Measurements from ENCODE around the gene ACTL8.

ACTL8 gene

GRCh38 chr1:17721444-17721843 is 33.7 kb upstream of the ACTL8 start:
- DNase-seq (ENCODE audit: low read depth in 1 of 2, low spot score in 1 of 2) = no peak
- H3K4me3 ChIP-seq (replicated peaks; ENCODE audit: insufficient read depth, low read length) = no peak overlapping the region
- TF ChIP-seq GABPA (IDR thresholded peaks at IDR 0.05; ENCODE audit: low read depth) (no peak), CTCF (IDR thresholded peaks at IDR 0.05; ENCODE audit: insufficient read depth, low read length) (no peak), SPI1 (IDR thresholded peaks at IDR 0.05; ENCODE audit: borderline replicate concordance, low read depth) (no peak), POLR2AphosphoS5 (IDR thresholded peaks at IDR 0.05; ENCODE audit: low read depth) (no peak), REST (IDR thresholded peaks at IDR 0.05; ENCODE audit: insufficient replicate concordance, low read depth) (no peak)
- H3K27me3 ChIP-seq (ENCODE audit: insufficient read depth, poor library complexity, severe bottlenecking) = no peaks in the 10 kb centered on the region
- H3K27ac ChIP-seq (replicated peaks) = no peak overlapping the region

- TF ChIP-seq SPI1 (IDR thresholded peaks at IDR 0.05; ENCODE audit: borderline replicate concordance, low read depth) (no peak), POLR2AphosphoS5 (IDR thresholded peaks at IDR 0.05; ENCODE audit: low read depth) (no peak), REST (IDR thresholded peaks at IDR 0.05; ENCODE audit: insufficient replicate concordance, low read depth) (no peak), GABPA (IDR thresholded peaks at IDR 0.05; ENCODE audit: low read depth) (no peak), CTCF (IDR thresholded peaks at IDR 0.05; ENCODE audit: insufficient read depth, low read length) (no peak)
- no peak overlapping the region for H3K4me3 ChIP-seq (replicated peaks; ENCODE audit: insufficient read depth, low read length)
- no peaks in the 10 kb centered on the region for H3K27me3 ChIP-seq (ENCODE audit: insufficient read depth, poor library complexity, severe bottlenecking)
- H3K27ac ChIP-seq (replicated peaks) = no peak overlapping the region
- DNase-seq (ENCODE audit: low read depth in 1 of 2, low spot score in 1 of 2) = no peak
These were observed 31.4 kb upstream of the ACTL8 start for GRCh38 chr1:17723684-17724083.

GRCh38 chr1:17724150-17724549 is 31.0 kb upstream of the ACTL8 start:
- Histone ChIP-seq H3K27me3 (ENCODE audit: insufficient read depth, poor library complexity, severe bottlenecking) (no peaks in the 10 kb centered on the region), H3K27ac (replicated peaks) (no peak overlapping the region), H3K4me3 (replicated peaks; ENCODE audit: insufficient read depth, low read length) (no peak overlapping the region)
- no peak for DNase-seq (ENCODE audit: low read depth in 1 of 2, low spot score in 1 of 2)
- TF ChIP-seq SPI1 (IDR thresholded peaks at IDR 0.05; ENCODE audit: borderline replicate concordance, low read depth) (no peak), GABPA (IDR thresholded peaks at IDR 0.05; ENCODE audit: low read depth) (no peak), POLR2AphosphoS5 (IDR thresholded peaks at IDR 0.05; ENCODE audit: low read depth) (no peak), CTCF (IDR thresholded peaks at IDR 0.05; ENCODE audit: insufficient read depth, low read length) (no peak), REST (IDR thresholded peaks at IDR 0.05; ENCODE audit: insufficient replicate concordance, low read depth) (no peak)
